SK-N-MC (cell line): ENCODE measurements around the gene DNAI1.
"Not testable (repeated sequence)": the region's sequence is repeated elsewhere in the genome, so short reads cannot be mapped to it uniquely, and the experiment has no call there.

Experiments used
- DNase-seq: peaks from one replicate; pipeline ENCODE4 v3.0.0-alpha.2; 2011; ENCODE audit warnings: low read depth, low spot score
- H3K27ac ChIP-seq: fragments of 200-600 bp; sonication (generic); 2 replicates; pipeline ENCODE4 v1.5.1; 2016; ENCODE audit warnings: mixed run types
- H3K36me3 ChIP-seq: fragments of 200-600 bp; sonication (generic); 2 replicates; pipeline ENCODE4 v1.6.1; 2017; ENCODE audit warnings: antibody characterized with exemption, low read length, mixed read lengths; ENCODE audit not compliant: insufficient read depth
- H3K4me3 ChIP-seq: fragments of 200-600 bp; sonication (generic); 2 replicates; pipeline ENCODE4 v1.5.1; 2016
- H3K9ac ChIP-seq: fragments of 200-600 bp; sonication (generic); 2 replicates; pipeline ENCODE4 v1.8.0; 2017; ENCODE audit warnings: mixed run types, mixed read lengths; ENCODE audit not compliant: insufficient read length
- H3K9me3 ChIP-seq: fragments of 200-600 bp; sonication (generic); 2 replicates; pipeline ENCODE4 v1.6.1; 2017; ENCODE audit warnings: low read depth, mild to moderate bottlenecking, antibody characterized with exemption, low read length, moderate library complexity, mixed read lengths
- EZH2 ChIP-seq: fragments of 200-600 bp; sonication (generic); IDR thresholded peaks from one replicate; pipeline ENCODE4 v1.6.1; 2017; ENCODE audit warnings: antibody characterized with exemption
- FOXP2 ChIP-seq: optimal IDR thresholded peaks from 2 replicates; pipeline ENCODE3; 2011; ENCODE audit warnings: mild to moderate bottlenecking, moderate library complexity; ENCODE audit not compliant: insufficient read depth; ENCODE audit errors: extremely low read length, control extremely low read depth
- POLR2AphosphoS5 ChIP-seq: IDR thresholded peaks from 2 replicates; pipeline ENCODE4 v1.6.1; 2012; ENCODE audit warnings: mild to moderate bottlenecking, low read depth, low read length, borderline replicate concordance

The DNAI1 gene

DNA sequence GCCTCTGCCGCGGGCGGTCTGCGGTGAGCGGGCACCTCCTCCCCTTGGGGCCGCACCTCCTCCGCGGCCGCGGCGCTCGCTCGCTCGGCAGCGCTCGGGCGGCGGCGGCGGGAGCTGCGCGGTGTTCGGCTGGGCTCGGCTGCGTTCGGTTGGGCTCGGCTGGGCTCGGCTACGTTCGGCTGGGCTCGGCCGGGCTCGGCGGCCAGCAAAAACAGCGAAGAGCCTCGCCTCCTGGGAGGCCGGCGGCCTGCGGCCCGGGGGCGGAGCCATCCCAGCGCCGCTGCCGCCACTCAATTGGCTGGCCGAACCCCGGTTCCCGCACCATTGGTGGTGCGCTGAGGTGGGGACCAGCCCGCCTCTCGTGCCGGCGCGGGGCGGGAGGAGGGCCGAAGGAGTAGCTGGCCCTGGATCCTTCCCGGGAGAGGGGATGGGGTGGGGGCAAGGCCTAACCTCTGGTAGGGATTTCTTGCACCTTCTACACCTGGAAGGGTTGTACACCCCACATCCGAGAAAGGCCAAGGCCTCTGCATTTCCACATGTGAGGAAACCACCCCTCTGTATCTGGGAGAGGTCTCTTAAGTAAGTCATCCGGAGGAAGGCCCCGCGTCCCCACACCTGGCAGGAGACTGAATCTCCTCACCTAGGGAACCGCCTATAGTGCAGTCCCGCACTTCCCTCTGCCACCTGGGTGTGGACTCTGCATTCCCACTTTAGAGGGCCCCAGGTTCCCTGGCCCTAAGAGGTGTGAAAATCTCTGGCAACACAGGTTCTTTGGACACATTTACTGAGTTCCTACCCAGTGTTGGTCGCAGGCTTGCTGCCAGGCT lies 64.6 kb downstream of the DNAI1 start, which contains the start of gene ENHO:
ENHO (minus strand) TSS at position 20 of the 827 bp plus-strand sequence. CDS start 1,295 bp downstream, outside the sequence.
- H3K27ac ChIP-seq, result no peak within 1 kb of the TSS
- H3K36me3 ChIP-seq, result no peaks in the 10 kb centered on the region
- TF ChIP-seq POLR2AphosphoS5 (no peak; the same call in 1 of the 2 replicates), FOXP2 (no peak), EZH2 (no peak)
- no peak for DNase-seq
- H3K9ac ChIP-seq, result peak within 1 kb of the TSS; percentile 43
- no peaks in the 10 kb centered on the region for H3K9me3 ChIP-seq
- H3K4me3 ChIP-seq, result peak within 1 kb of the TSS; percentile 76

DNA sequence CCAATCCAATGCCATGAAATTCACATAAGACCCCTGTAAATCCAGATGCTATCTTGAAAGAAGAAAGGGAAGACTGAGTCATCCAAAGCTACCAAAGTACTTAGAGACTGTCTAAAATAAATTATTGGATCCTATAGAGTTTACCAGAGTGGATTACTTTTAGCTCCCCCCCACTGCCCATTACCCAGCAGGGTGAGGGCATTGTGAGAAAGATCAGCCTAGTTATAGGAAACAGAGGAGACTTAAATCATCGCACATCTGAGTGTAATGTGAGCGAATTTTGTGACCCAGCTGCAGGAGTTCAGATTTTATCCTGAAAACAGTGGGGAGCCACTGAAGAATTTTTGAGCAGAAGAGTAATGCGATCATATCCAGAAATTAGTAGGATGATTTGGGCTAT lies 65.7 kb downstream of the DNAI1 start:
- H3K27ac ChIP-seq, result no peak overlapping the region
- H3K9me3 ChIP-seq, result no peaks in the 10 kb centered on the region
- no peak for DNase-seq
- no peak overlapping the region for H3K4me3 ChIP-seq
- no peak overlapping the region for H3K9ac ChIP-seq
- TF ChIP-seq POLR2AphosphoS5 (no peak), FOXP2 (no peak), EZH2 (no peak)
- no peaks in the 10 kb centered on the region for H3K36me3 ChIP-seq

DNA sequence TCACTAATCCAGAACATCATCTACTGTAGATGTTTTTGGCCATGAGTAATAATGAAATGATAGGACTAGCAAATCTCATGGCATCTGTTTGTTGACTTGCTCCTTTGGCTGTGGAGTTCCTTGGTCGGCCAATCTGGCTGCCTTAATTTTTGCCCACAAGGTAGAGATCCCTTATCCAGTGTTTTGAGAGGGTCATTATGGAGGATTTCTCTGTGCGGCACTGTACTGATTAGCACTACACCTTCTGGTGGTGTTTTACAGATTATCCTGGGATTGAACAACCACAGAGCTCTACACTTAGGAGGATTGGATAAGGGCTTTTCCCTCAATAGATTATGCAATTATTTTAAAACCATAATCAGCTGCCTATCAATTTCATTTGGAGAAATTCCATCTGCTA lies 67.4 kb downstream of the DNAI1 start:
- Histone ChIP-seq H3K27ac (no peak overlapping the region), H3K36me3 (no peaks in the 10 kb centered on the region), H3K9me3 (no peaks in the 10 kb centered on the region), H3K4me3 (no peak overlapping the region), H3K9ac (no peak overlapping the region)
- TF ChIP-seq EZH2 (no peak), FOXP2 (no peak), POLR2AphosphoS5 (no peak)
- DNase-seq, result no peak

DNA sequence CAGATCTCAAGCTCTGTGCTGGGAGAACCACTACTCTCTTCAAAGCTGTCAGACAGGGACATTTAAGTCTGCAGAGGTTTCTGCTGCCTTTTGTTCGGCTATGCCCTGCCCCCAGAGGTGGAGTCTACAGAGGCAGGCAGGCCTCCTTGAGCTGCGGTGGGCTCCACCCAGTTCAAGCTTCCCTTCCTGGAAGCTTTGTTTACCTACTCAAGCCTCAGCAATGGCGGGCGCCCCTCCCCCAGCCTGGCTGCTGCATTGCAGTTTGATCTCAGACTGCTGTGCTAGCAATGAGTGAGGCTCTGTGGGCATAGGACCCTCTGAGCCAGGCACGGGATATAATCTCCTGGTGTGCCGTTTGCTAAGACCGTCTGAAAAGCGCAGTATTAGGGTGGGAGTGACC lies 73.4 kb downstream of the DNAI1 start:
- H3K27ac ChIP-seq, H3K36me3 ChIP-seq, DNase-seq, H3K9ac ChIP-seq, H3K4me3 ChIP-seq, H3K9me3 ChIP-seq: not testable (repeated sequence)

DNA sequence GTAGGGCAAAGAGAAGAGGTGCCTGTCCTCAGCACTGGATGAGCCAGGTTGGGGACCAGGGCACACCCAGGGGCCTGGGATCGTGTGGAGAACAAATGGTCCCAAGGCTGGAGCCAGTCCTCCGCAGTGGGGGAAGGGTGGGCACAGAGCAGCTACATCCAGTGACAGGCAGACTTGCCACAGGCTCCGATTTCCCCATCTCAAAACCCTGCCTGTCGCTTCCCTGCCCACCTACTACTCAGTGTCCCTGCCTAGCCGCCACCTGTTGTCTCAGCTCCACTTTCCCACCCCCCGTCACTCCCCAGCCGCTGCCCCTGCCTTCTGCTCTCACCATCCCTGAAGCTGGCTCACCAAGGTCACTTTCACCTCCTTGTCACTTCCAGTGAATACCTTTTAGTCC lies 78.1 kb downstream of the DNAI1 start:
- H3K9me3 ChIP-seq, result no peaks in the 10 kb centered on the region

DNA sequence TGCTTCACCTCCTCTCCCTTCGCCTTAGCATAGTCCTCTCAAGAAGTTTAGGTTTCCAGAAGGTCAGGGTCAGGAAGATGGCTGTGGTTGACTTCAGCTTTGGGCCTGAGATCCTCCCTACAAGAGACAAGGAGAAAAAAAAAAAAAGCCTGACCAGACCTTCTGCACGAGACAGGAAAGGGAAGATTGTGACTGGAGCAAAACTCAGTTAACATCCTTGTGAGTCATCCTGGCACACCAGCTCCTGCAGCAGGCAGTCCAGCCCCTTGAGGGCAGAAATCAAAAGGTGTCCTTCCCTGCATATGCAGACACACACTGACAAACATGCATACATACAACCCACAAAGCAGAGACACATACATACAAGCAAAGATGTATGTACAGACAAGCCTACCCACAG lies 82.2 kb downstream of the DNAI1 start:
- Histone ChIP-seq H3K36me3 (no peaks in the 10 kb centered on the region), H3K9me3 (no peaks in the 10 kb centered on the region), H3K27ac (no peak overlapping the region), H3K9ac (no peak overlapping the region), H3K4me3 (no peak overlapping the region)
- TF ChIP-seq POLR2AphosphoS5 (no peak), FOXP2 (no peak), EZH2 (no peak)
- no peak for DNase-seq

More for the DNA sequence above, 78.1 kb downstream of the DNAI1 start:
- H3K4me3 ChIP-seq, result no peak overlapping the region
- TF ChIP-seq POLR2AphosphoS5, result no peak
- no peak for TF ChIP-seq FOXP2
- no peaks in the 10 kb centered on the region for H3K36me3 ChIP-seq
- no peak overlapping the region for H3K9ac ChIP-seq
- DNase-seq, result no peak
- no peak overlapping the region for H3K27ac ChIP-seq

DNA sequence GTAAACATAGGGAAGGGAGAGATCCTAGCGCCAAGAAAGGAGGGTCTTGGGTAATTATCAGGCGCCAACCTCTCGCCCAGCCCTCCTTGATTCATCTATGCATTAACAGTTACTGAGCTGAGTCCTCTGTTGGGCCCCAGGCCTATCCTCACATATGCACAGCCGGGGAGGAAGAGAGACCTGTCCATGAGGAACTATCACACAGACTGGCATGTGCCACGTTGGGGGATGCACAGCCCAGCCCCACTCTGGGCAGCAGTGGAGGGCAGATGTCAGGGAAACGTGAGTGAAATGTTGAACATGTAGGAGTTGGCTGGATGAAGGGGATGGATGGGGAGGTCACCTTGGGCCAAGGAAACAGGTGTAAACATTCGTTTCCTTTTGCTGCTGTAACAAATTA lies 82.9 kb downstream of the DNAI1 start:
- DNase-seq, result no peak
- TF ChIP-seq EZH2, result no peak
- no peak for TF ChIP-seq FOXP2
- TF ChIP-seq POLR2AphosphoS5, result no peak
- Histone ChIP-seq H3K4me3 (no peak overlapping the region), H3K9ac (no peak overlapping the region), H3K27ac (no peak overlapping the region), H3K36me3 (no peaks in the 10 kb centered on the region), H3K9me3 (no peaks in the 10 kb centered on the region)

DNA sequence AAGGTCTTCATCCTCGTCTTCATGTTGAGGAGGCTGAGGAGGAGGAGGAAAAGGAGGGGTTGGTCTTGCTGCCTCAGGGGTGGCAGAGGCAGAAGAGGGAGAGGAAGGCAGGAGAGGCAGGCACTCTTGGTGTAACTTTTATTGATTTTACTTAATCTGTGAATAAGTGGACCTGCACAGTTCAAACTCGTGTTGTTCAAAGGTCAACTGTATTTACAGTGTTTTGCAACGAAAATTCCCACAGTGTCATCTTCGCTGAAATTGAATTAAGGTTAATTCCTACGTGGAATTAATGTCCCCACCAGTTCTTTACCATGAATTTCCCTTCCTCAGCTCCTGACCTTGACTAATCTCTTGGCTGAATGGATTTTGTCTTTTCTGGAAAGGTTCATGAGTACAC lies 85.4 kb downstream of the DNAI1 start:
- Histone ChIP-seq H3K4me3 (no peak overlapping the region), H3K9me3 (no peaks in the 10 kb centered on the region), H3K36me3 (no peaks in the 10 kb centered on the region), H3K9ac (no peak overlapping the region), H3K27ac (no peak overlapping the region)
- TF ChIP-seq EZH2 (no peak), FOXP2 (no peak), POLR2AphosphoS5 (no peak)
- no peak for DNase-seq

DNA sequence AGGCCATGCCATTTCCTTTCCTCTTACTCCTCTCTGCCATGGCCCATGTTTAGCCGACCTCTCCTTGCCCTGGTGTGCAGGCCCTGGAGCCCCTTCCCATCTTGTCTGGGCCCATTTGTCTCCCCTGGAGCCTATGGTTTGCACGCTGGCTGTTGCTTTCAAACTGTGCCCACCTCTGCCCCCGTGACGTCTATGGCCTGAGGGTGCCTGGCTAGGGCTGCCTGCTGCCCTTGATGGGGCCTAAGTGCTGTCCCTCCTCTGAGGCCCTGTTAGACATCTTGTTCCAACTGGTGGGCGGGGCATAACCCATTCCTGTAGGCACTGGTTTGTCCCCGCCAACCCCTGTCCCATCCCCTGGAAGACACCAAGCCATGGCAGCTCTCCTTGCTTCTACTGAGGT lies 86.9 kb downstream of the DNAI1 start:
- no peak for DNase-seq
- H3K36me3 ChIP-seq, result no peaks in the 10 kb centered on the region
- no peaks in the 10 kb centered on the region for H3K9me3 ChIP-seq
- no peak overlapping the region for H3K9ac ChIP-seq
- H3K4me3 ChIP-seq, result no peak overlapping the region
- H3K27ac ChIP-seq, result no peak overlapping the region
- no peak for TF ChIP-seq POLR2AphosphoS5
- TF ChIP-seq EZH2, result no peak
- TF ChIP-seq FOXP2, result no peak
